HG03097 (cell line): ENCODE measurements around the gene TAF11L11.
"Not testable (repeated sequence)": the region's sequence is repeated elsewhere in the genome, so short reads cannot be mapped to it uniquely, and the experiment has no call there.

Experiments
- ATAC-seq: cut with Tn5 transposase; IDR thresholded peaks from one replicate; pipeline ENCODE4 v1.9.1; 2021; ENCODE audit not compliant: unreplicated experiment, low FRiP score

TAF11L11 gene

GRCh38 chr5:17603880-17604279 is at the start of gene TAF11L11:
Gene TAF11L11 (plus strand): TSS chr5:17604183.
- not testable (repeated sequence) for ATAC-seq

GRCh38 chr5:17585658-17586057 is 18.3 kb upstream of the TAF11L11 start, which contains the start of gene TAF11L7:
Gene TAF11L7 (minus strand): TSS chr5:17585758.
- not testable (repeated sequence) for ATAC-seq

- ATAC-seq: not testable (repeated sequence)
These were observed 13.1 kb upstream of the TAF11L11 start, which contains the start of gene TAF11L8 for GRCh38 chr5:17590860-17591259. Gene TAF11L8 (minus strand): TSS chr5:17590960.

- ATAC-seq: not testable (repeated sequence)
These were observed 9.7 kb upstream of the TAF11L11 start, which contains the start of gene TAF11L9 for GRCh38 chr5:17594255-17594654. Gene TAF11L9 (minus strand): TSS chr5:17594394.

GRCh38 chr5:17597728-17598127 is 6.3 kb upstream of the TAF11L11 start, which contains the start of gene TAF11L10:
Gene TAF11L10 (minus strand): TSS chr5:17597828.
- ATAC-seq: not testable (repeated sequence)

- ATAC-seq: no peak
These were observed 968 bp downstream of the TAF11L11 start for GRCh38 chr5:17604951-17605350.

- not testable (repeated sequence) for ATAC-seq
These were observed 3.5 kb downstream of the TAF11L11 start for GRCh38 chr5:17607461-17607860.

- not testable (repeated sequence) for ATAC-seq
These were observed 6.1 kb downstream of the TAF11L11 start, which contains the start of gene TAF11L12 for GRCh38 chr5:17610092-17610491. Gene TAF11L12 (plus strand): TSS chr5:17610392.

GRCh38 chr5:17614872-17615605 is 11.1 kb downstream of the TAF11L11 start:
- ATAC-seq: no peak

GRCh38 chr5:17619354-17619753 is 15.4 kb downstream of the TAF11L11 start:
- ATAC-seq: no peak

- ATAC-seq: no peak
These were observed 16.6 kb downstream of the TAF11L11 start for GRCh38 chr5:17620627-17621026.

GRCh38 chr5:17625686-17626085 is 21.7 kb downstream of the TAF11L11 start:
- ATAC-seq: no peak

GRCh38 chr5:17631788-17632187 is 27.8 kb downstream of the TAF11L11 start, which contains the start of gene TAF11L13:
Gene TAF11L13 (plus strand): TSS chr5:17632088.
- ATAC-seq: not testable (repeated sequence)

- no peak for ATAC-seq
These were observed 30.2 kb downstream of the TAF11L11 start, which contains the start of gene TAF11L14 for GRCh38 chr5:17634160-17634559. Gene TAF11L14 (plus strand): TSS chr5:17634460.

GRCh38 chr5:17649232-17649631 is 45.2 kb downstream of the TAF11L11 start:
- ATAC-seq: not testable (repeated sequence)

- not testable (repeated sequence) for ATAC-seq
These were observed 51.3 kb downstream of the TAF11L11 start for GRCh38 chr5:17655201-17655759.
